Putamen (tissue), 1 donor: ENCODE data around the gene RHBDF1.

Experiments used
- DNase-seq: peaks from one replicate; pipeline ENCODE4 v3.0.0-alpha.2; 2016; ENCODE audit warnings: low spot score

RHBDF1 gene

GRCh38 chr16:74747-75334 lies 2.4 kb upstream of the RHBDF1 start:
- no peak for DNase-seq

DNA sequence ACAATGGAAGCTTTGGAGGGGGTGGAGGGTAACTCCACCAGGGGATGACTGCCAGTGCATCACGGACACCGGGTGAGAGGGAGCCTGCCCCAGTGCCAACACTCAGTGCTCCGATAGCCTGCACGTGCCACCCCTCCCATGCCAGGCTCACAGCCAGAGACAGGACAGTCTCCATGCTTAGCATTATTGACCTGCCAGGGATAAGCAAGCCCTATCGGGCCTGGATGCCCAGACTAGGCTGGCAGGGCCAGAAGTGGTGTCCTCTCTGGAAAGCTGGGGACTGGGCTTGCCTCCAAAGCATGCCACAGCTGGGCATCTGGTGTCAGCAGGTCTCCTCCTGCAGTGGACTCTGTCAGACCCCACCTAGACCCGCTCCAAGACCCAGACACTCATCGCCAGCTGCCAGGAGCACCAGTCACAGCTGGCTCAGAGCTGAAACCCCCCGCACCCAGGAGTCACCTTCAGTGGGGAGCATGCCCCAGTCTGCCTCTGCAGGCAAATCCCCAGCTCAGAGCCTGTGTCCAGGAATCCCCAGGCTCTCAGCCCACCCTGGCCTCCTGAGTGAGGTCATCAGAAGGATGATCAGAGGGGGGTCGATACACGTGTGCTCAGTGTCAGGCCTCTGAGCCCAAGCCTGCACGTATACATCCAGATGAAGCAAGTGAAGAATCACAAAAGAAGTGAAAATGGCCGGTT lies 1.8 kb upstream of the RHBDF1 start:
- no peak for DNase-seq

GRCh38 chr16:71540-72401 lies 660 bp downstream of the RHBDF1 start:
- no peak for DNase-seq

- no peak for DNase-seq
Observed at GRCh38 chr16:71210-71539, 1.3 kb downstream of the RHBDF1 start.

GRCh38 chr16:69181-69580 lies 3.2 kb downstream of the RHBDF1 start:
- DNase-seq = no peak

DNA sequence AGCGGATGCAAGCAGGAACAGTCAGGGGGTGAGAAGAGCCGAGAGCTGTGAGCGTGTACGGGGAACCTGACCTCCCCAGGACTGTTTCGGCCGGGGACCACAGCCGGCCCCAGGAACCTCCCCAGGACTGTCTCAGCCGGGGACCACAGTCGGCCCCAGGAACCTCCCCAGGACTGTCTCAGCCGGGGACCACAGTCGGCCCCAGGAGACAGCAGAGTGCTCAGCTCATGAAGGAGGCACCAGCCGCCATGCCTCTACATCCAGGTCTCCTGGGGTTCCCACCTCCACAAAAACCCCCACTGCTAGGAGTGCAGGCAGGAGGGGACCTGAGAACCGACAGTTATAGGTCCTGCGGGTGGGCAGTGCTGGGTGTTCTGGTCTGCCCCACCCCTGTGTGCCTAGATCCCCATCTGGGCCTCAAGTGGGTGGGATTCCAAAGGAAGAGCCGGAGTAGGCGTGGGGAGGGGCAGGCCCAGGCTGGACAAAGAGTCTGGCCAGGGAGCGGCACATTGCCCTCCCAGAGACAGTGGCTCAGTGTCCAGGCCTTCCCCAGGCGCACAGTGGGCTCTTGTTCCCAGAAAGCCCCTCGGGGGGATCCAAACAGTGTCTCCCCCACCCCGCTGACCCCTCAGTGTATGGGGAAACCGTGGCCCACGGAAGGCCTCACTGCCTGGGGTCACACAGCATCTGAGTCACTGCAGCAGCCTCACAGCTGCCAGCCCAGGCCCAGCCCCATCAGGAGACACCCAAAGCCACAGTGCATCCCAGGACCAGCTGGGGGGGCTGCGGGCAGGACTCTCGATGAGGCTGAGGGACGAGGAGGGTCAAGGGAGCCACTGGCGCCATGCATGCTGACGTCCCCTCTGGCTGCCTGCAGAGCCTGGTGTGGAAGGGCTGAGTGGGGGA lies 4.3 kb downstream of the RHBDF1 start:
- no peak for DNase-seq

- DNase-seq = no peak
Observed at GRCh38 chr16:67183-67791, 5.1 kb downstream of the RHBDF1 start.

GRCh38 chr16:66309-67182 lies 5.9 kb downstream of the RHBDF1 start:
- no peak for DNase-seq

DNA sequence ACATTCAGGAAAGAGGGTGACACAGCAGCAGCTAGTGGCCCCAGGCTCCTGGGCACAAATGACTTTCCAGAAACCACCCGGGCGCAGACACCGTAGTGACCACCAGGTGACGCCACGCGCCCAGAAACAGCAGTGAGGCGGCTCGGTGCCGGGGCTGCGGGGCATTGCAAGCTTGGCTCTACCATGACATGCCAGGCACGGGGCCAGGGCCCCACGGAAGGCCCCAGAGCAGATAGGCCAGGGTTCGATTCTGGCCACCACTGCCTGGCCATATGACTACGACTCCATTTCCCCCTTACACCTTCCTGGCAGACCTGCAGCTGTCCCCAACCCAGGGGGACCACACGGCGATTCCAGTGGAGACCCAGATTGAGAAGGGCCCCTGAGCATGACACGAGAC lies 6.7 kb downstream of the RHBDF1 start:
- peak; percentile 74 for DNase-seq

- DNase-seq = no peak
Observed at GRCh38 chr16:64914-65255, 7.5 kb downstream of the RHBDF1 start.

DNA sequence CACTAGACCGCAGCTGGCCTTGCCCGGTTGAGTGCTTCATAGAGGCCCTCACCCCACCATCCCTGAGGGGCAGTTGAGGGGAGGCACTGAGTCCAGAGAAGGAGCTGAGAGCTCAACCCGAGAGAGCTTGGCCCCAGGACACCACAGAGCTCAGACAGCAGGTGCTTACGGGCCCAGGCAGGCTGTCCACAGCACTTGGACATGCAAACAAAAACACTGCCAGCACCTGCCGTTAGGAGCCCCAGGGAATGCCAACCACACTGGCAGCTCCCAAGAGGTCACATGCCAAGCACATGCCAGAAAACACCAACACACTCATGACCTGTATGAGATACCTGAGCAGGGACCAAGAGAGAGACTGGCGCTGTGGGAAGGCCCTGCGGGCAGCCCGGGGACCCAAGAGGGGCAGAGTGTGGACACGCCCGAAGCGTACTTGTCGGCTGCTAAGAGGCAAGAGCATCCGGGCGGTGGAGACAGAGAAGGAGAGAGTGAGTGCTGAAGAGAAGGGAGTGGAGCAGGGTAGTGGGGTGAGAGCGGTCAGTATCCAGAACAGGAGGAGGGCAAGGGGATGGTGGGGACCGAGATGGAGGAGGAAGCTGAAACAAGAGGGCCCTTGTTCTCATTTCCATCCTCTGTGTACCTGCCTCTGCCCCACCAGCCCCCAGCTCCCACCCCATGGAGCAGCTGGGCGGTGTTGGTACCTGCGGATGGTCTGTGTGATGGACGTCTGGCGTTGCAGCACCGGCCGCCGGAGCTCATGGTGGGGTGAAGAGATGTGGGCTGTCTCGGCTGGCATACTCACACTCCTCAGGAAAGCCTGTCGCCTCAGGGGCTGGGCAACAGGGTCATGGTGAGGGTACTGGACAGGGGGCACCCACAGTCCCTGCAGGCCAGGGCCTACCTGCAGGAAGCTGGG lies 8.2 kb downstream of the RHBDF1 start:
- DNase-seq = no peak

DNA sequence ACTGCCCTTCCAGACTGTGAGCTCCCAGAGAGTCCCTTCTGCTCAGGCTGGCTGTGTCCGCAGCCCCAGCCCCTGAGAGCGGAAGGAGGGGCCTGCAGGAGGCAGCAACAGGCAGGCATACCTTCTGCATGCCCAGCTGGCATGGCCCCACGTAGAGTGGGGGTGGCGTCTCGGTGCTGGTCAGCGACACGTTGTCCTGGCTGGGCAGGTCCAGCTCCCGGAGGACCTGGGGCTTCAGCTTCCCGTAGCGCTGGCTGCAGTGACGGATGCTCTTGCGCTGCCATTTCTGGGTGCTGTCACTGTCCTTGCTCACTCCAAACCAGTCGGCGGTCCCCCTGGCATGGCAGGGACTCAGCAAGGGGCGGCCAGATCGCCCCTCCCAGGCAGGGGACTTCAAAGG lies 9.0 kb downstream of the RHBDF1 start:
- no peak for DNase-seq

DNA sequence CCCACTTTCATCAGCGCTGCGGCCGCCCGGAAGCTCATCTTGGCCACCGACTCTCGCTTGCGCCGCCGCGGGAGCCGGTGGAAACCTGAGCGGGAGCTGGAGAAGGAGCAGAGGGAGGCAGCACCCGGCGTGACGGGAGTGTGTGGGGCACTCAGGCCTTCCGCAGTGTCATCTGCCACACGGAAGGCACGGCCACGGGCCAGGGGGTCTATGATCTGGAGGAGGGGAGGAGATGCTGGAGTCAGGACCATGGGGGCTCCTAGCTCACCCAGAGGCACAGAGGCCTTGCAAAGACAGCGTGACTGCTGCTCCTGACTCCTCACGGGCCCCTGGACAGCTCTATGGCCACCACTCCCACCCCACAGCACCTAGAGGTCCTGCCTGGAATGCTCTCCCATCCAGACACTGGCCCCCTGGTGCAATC lies 9.5 kb downstream of the RHBDF1 start:
- DNase-seq = no peak

DNA sequence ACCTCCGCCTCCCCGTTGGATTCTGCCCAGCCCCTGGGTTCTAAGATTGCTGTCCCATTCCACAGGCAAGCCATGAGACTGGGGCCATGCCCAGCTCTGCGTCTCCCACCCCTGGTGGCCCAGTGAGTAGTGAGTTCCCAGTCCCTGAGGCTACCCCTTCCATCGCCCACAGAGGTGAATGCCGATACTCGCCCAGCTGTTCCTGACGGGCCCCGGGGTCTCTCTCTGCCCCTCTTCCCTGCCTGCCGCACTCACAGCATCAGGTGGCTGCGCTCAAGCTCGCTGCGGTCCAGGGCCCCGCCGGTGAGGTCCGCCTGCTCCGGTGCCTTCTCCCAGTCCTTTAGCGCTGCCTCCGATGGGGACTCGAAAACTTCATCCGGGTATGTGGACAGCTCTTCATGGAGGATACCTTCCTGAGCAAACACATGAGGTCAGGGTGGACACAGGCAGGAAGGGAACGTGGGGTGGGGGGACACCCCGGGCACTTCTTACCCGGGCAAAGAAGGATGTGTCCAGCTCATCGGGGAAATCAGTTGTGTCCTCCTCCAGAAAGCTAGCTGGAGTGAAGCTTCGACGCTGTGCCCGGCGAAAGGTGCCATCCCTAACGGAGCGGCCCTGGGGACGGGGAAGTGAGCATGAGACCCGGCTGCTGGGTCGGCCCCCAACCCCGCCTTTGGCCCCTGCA lies 10.0 kb downstream of the RHBDF1 start:
- DNase-seq = no peak

GRCh38 chr16:61879-62281 lies 10.6 kb downstream of the RHBDF1 start:
- DNase-seq = no peak

- DNase-seq = no peak
Observed at GRCh38 chr16:60929-61878, 11.2 kb downstream of the RHBDF1 start.

DNA sequence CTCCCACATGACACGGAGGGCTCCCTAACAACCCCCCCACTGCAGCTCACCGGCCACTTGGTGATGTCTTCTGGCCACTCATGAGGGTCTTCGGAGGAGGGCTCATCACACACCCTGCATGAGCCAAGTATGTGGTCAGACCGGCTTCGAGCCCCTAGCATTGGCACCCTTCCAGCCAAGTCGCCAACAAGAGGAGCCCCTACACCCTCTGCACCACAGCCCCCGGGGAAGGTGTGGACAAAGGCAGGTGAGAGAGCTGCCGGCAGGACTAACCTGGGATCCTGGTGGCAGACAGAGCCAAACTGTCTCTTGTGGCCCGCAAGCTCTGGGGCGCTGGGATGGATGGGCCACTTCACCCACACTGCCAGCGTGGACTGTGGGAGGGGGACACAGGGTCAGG lies 12.3 kb downstream of the RHBDF1 start:
- no peak for DNase-seq

DNA sequence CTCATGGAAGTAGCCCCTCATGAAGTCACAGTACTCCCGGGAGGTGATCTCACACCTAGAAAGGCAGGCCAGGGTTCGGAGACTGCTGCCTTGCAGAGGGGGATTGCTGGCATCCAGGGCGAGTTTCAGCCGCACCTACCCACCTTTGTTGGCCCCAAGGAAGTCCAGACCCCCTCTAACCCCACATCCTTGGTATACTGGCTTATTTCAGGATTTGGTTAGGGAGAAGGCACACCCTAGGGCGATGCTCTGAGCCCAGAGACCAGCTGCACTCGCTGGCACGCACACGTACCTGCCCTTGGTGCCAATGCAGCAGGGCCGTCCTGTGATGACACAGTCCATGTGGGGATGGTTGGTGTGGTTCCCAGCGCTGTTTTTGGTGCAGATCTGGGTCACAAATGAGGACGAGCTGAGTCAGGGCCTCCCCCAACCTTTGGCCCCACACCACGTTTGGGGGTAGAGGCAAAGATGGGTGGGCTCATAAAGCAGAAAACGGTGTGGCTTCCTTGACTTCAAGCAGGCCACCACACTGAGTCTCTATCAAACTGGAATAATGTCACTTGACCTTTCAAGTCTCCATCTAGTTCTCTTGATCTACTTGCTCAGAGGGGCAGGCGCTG lies 12.9 kb downstream of the RHBDF1 start:
- no peak for DNase-seq
